ENCODE results near the gene COL4A6. TPM values are rescaled to one million over a fixed set of nuclear protein-coding genes. Genes with fewer than 3 reads are reported as not detected.
A peak's percentile ranks its signal among the peaks of the same experiment; 100 is the strongest.
"Not testable (repeated sequence)": the region's sequence is repeated elsewhere in the genome, so short reads cannot be mapped to it uniquely, and the experiment has no call there.

COL4A6 gene
- polyA plus RNA-seq (2011; rRNA removed) = 19.9 and 20.2 TPM in 2 replicates
- 12.3 and 13.3 TPM in 2 replicates for polyA minus RNA-seq (2011; rRNA and poly(A)+ RNA removed)

GRCh38 chrX:108438110-108438623 is at the start of gene COL4A6:
Gene COL4A6, minus strand, starts transcription at chrX:108438422. Its CDS starts 226 bp downstream, at chrX:108438196.
- CTCF ChIA-PET = no interaction called here

GRCh38 chrX:108485960-108486359 is 47.7 kb upstream of the COL4A6 start:
- no peak for DNase-seq (ENCODE audit: low read depth, low spot score)
- no peaks in the 10 kb centered on the region for H3K9me3 ChIP-seq (ENCODE audit: control insufficient read depth, insufficient read depth, low read length)
- TF ChIP-seq CTCF (IDR thresholded peaks at IDR 0.05; ENCODE audit: low read depth, low read length) = no peak
- POLR2A ChIA-PET = no interaction called here
- no peak overlapping the region for H3K27ac ChIP-seq (ENCODE audit: low read depth, low read length)
- no peak overlapping the region for H3K4me3 ChIP-seq (ENCODE audit: low read depth, low read length)
- H3K27me3 ChIP-seq (ENCODE audit: control insufficient read depth, insufficient read depth, low read length) = no peaks in the 10 kb centered on the region
- CTCF ChIA-PET = no interaction called here

More at GRCh38 chrX:108438110-108438623, at the start of gene COL4A6:
- H3K9me3 ChIP-seq (ENCODE audit: control insufficient read depth, insufficient read depth, low read length) = no peaks in the 10 kb centered on the region
- peak within 1 kb of the TSS; percentile 73 for H3K4me3 ChIP-seq (ENCODE audit: low read depth, low read length)
- POLR2A ChIA-PET = no interaction called here
- H3K27me3 ChIP-seq (ENCODE audit: control insufficient read depth, insufficient read depth, low read length) = no peaks in the 10 kb centered on the region
- H3K27ac ChIP-seq (ENCODE audit: low read depth, low read length) = no peak within 1 kb of the TSS
- TF ChIP-seq CTCF (IDR thresholded peaks at IDR 0.05; ENCODE audit: low read depth, low read length) = no peak
- DNase-seq (ENCODE audit: low read depth, low spot score) = no peak

- CTCF ChIA-PET = no interaction called here
- no peak for DNase-seq (ENCODE audit: low read depth, low spot score)
- H3K9me3 ChIP-seq (ENCODE audit: control insufficient read depth, insufficient read depth, low read length) = no peaks in the 10 kb centered on the region
- no peak for TF ChIP-seq CTCF (IDR thresholded peaks at IDR 0.05; ENCODE audit: low read depth, low read length)
- H3K27me3 ChIP-seq (ENCODE audit: control insufficient read depth, insufficient read depth, low read length) = no peaks in the 10 kb centered on the region
- POLR2A ChIA-PET = no interaction called here
- H3K27ac ChIP-seq (ENCODE audit: low read depth, low read length) = no peak overlapping the region
- no peak overlapping the region for H3K4me3 ChIP-seq (ENCODE audit: low read depth, low read length)
These were observed 46.0 kb upstream of the COL4A6 start for GRCh38 chrX:108484251-108484650.

- DNase-seq (ENCODE audit: low read depth, low spot score); H3K4me3 ChIP-seq (ENCODE audit: low read depth, low read length); H3K27me3 ChIP-seq (ENCODE audit: control insufficient read depth, insufficient read depth, low read length); POLR2A ChIA-PET; H3K27ac ChIP-seq (ENCODE audit: low read depth, low read length); CTCF ChIA-PET; H3K9me3 ChIP-seq (ENCODE audit: control insufficient read depth, insufficient read depth, low read length): not testable (repeated sequence)
These were observed 43.3 kb upstream of the COL4A6 start for GRCh38 chrX:108481528-108481927.

GRCh38 chrX:108473979-108474378 is 35.8 kb upstream of the COL4A6 start:
- TF ChIP-seq CTCF (IDR thresholded peaks at IDR 0.05; ENCODE audit: low read depth, low read length) = no peak
- ChIA-PET CTCF (no interaction called here), POLR2A (no interaction called here)
- no peak overlapping the region for H3K4me3 ChIP-seq (ENCODE audit: low read depth, low read length)
- H3K27me3 ChIP-seq (ENCODE audit: control insufficient read depth, insufficient read depth, low read length) = no peaks in the 10 kb centered on the region
- H3K27ac ChIP-seq (ENCODE audit: low read depth, low read length) = no peak overlapping the region
- no peaks in the 10 kb centered on the region for H3K9me3 ChIP-seq (ENCODE audit: control insufficient read depth, insufficient read depth, low read length)
- no peak for DNase-seq (ENCODE audit: low read depth, low spot score)
